Neural cell (in vitro differentiated cells): ENCODE data around the gene PRTFDC1. TPM values are rescaled to one million over a fixed set of nuclear protein-coding genes. Genes with fewer than 3 reads are reported as not detected.

ENCODE experiments used
- H2AFZ ChIP-seq: fragments of 200-600, 300-800 bp; sonication (generic), shearing (Covaris generic); 2 replicates; pipeline ENCODE4 v1.6.0; 2014; ENCODE audit warnings: low read depth, mild to moderate bottlenecking, antibody characterized with exemption, low read length, moderate library complexity
- H3F3A ChIP-seq: fragments of 200-600 bp; shearing (Covaris generic); 2 replicates; pipeline ENCODE4 v1.6.1; 2016; ENCODE audit warnings: mild to moderate bottlenecking, moderate library complexity, mixed read lengths, antibody characterized with exemption, low read length; ENCODE audit not compliant: insufficient read depth, poor library complexity, severe bottlenecking
- H3K27ac ChIP-seq: fragments of 200-600, 300-800 bp; sonication (generic), shearing (Covaris generic); 2 replicates; pipeline ENCODE4 v1.5.1; 2014; ENCODE audit warnings: mild to moderate bottlenecking, low read length, moderate library complexity
- H3K27me3 ChIP-seq: fragments of 300-800, 200-600 bp; sonication (generic), shearing (Covaris generic); 2 replicates; pipeline ENCODE4 v1.6.0; 2014; ENCODE audit warnings: mild to moderate bottlenecking, low read depth, low read length, moderate library complexity; ENCODE audit not compliant: insufficient read depth
- H3K36me3 ChIP-seq: fragments of 300-800, 200-600 bp; sonication (generic), shearing (Covaris generic); 2 replicates; pipeline ENCODE4 v1.5.1; 2014; ENCODE audit warnings: mild to moderate bottlenecking, antibody characterized with exemption, low read length, moderate library complexity; ENCODE audit not compliant: insufficient read depth
- H3K4me2 ChIP-seq: fragments of 300-800, 200-600 bp; sonication (generic), shearing (Covaris generic); 2 replicates; pipeline ENCODE4 v1.6.0; 2014; ENCODE audit warnings: mild to moderate bottlenecking, low read length
- H3K4me3 ChIP-seq: fragments of 300-800, 200-600 bp; sonication (generic), shearing (Covaris generic); 2 replicates; pipeline ENCODE4 v1.5.1; 2014; ENCODE audit warnings: mild to moderate bottlenecking, low read length, moderate library complexity
- H3K79me2 ChIP-seq: fragments of 200-600 bp; shearing (Covaris generic); replicated peaks from 2 replicates; pipeline ENCODE4 v1.6.0; 2014; ENCODE audit warnings: mild to moderate bottlenecking, low read length, moderate library complexity; ENCODE audit not compliant: insufficient read depth
- H3K9ac ChIP-seq: fragments of 300-800, 200-600 bp; sonication (generic), shearing (Covaris generic); 2 replicates; pipeline ENCODE4 v1.6.1; 2016; ENCODE audit warnings: mild to moderate bottlenecking, low read length, mixed read lengths
- H3K9me2 ChIP-seq: fragments of 200-600 bp; shearing (Covaris generic); 2 replicates; pipeline ENCODE4 v1.6.1; 2016; ENCODE audit warnings: mild to moderate bottlenecking, low read length, mixed read lengths; ENCODE audit not compliant: insufficient read depth
- H3K9me3 ChIP-seq: fragments of 200-600, 300-800 bp; sonication (generic), shearing (Covaris generic); 2 replicates; pipeline ENCODE4 v1.6.1; 2016; ENCODE audit warnings: mild to moderate bottlenecking, mixed run types, low read length, moderate library complexity, mixed read lengths
- H4K20me1 ChIP-seq: fragments of 200-600 bp; shearing (Covaris generic); 2 replicates; pipeline ENCODE4 v1.6.1; 2016; ENCODE audit warnings: mild to moderate bottlenecking, mixed run types; ENCODE audit not compliant: insufficient read depth
- CTCF ChIP-seq: fragments of 450-650 bp; IDR thresholded peaks from 2 replicates; pipeline ENCODE4 v1.5.1; 2014; ENCODE audit warnings: antibody characterized with exemption, mild to moderate bottlenecking, moderate library complexity; ENCODE audit not compliant: poor library complexity, severe bottlenecking
- EP300 ChIP-seq: fragments of 450-650 bp; conservative IDR thresholded peaks from 2 replicates; pipeline ENCODE4 v1.6.1; 2014; ENCODE audit warnings: antibody characterized with exemption, mild to moderate bottlenecking, moderate library complexity; ENCODE audit not compliant: poor library complexity, severe bottlenecking
- EZH2 ChIP-seq: fragments of 200-600, 300-800 bp; shearing (Covaris generic), sonication (generic); IDR thresholded peaks from 2 replicates; pipeline ENCODE4 v1.6.1; 2014; ENCODE audit warnings: antibody characterized with exemption, low read length, borderline replicate concordance, mild to moderate bottlenecking; ENCODE audit not compliant: insufficient read depth, poor library complexity, severe bottlenecking
- MXI1 ChIP-seq: fragments of 450-650 bp; conservative IDR thresholded peaks from 2 replicates; pipeline ENCODE4 v1.6.1; 2014; ENCODE audit warnings: antibody characterized with exemption, mild to moderate bottlenecking; ENCODE audit not compliant: poor library complexity, severe bottlenecking
- POLR2AphosphoS5 ChIP-seq: IDR thresholded peaks from 2 replicates; pipeline ENCODE4 v1.6.1; 2012
- RAD21 ChIP-seq: fragments of 450-650 bp; conservative IDR thresholded peaks from 2 replicates; pipeline ENCODE4 v1.6.1; 2014; ENCODE audit warnings: antibody characterized with exemption, mild to moderate bottlenecking, moderate library complexity
- REST ChIP-seq: IDR thresholded peaks from 2 replicates; pipeline ENCODE4 v1.6.1; 2012; ENCODE audit warnings: borderline replicate concordance
- SMC3 ChIP-seq: fragments of 450-650 bp; conservative IDR thresholded peaks from 2 replicates; pipeline ENCODE4 v1.6.1; 2014; ENCODE audit warnings: antibody characterized with exemption, mild to moderate bottlenecking, moderate library complexity; ENCODE audit not compliant: poor library complexity
- TAF1 ChIP-seq: IDR thresholded peaks from 2 replicates; pipeline ENCODE4 v1.6.1; 2012; ENCODE audit warnings: low read depth
- polyA plus RNA-seq: library from polyadenylated mRNA; depleted of rRNA; stranded (reverse); fragments of >200 nt; gene quantifications from 2 replicates; pipeline ENCODE4 v1.2.3, GENCODE V29; 2014

Gene PRTFDC1
- polyA plus RNA-seq, 1 donor from 2014 or later: 3.4 TPM

- Histone ChIP-seq H2AFZ (no peak overlapping the region), H3K4me3 (no peak overlapping the region), H3K9ac (no peak overlapping the region), H3K4me2 (no peak overlapping the region), H3K27ac (no peak overlapping the region), H3F3A (no peaks in the 10 kb centered on the region), H3K36me3 (no peaks in the 10 kb centered on the region), H3K27me3 (no peaks in the 10 kb centered on the region), H3K79me2 (no peaks in the 10 kb centered on the region), H3K9me2 (no peaks in the 10 kb centered on the region), H4K20me1 (no peaks in the 10 kb centered on the region), H3K9me3 (no peaks in the 10 kb centered on the region)
- TF ChIP-seq EP300 (no peak), REST (no peak), RAD21 (no peak), EZH2 (no peak), CTCF (no peak), SMC3 (no peak), TAF1 (no peak), MXI1 (no peak), POLR2AphosphoS5 (no peak)
These were observed 66.1 kb downstream of the PRTFDC1 start for GRCh38 chr10:24886290-24886680.

- no peaks in the 10 kb centered on the region for H3K36me3 ChIP-seq
- TF ChIP-seq MXI1: no peak
- no peak for TF ChIP-seq EP300
- no peak for TF ChIP-seq SMC3
- no peak for TF ChIP-seq EZH2
- no peak for TF ChIP-seq REST
- TF ChIP-seq TAF1: no peak
- no peak overlapping the region for H2AFZ ChIP-seq
- H3K4me3 ChIP-seq: no peak overlapping the region
- no peak overlapping the region for H3K4me2 ChIP-seq
- no peaks in the 10 kb centered on the region for H3K27me3 ChIP-seq
- H3F3A ChIP-seq: no peaks in the 10 kb centered on the region
- no peaks in the 10 kb centered on the region for H4K20me1 ChIP-seq
- H3K79me2 ChIP-seq: no peaks in the 10 kb centered on the region
- H3K9me3 ChIP-seq: no peaks in the 10 kb centered on the region
- no peak overlapping the region for H3K9ac ChIP-seq
- no peak overlapping the region for H3K27ac ChIP-seq
- H3K9me2 ChIP-seq: no peaks in the 10 kb centered on the region
These were observed 66.7 kb downstream of the PRTFDC1 start for GRCh38 chr10:24885551-24886289.
